Esophagus muscularis mucosa (tissue), 4 donors: ENCODE measurements around the gene FAM184B. TPM values are rescaled to one million over a fixed set of nuclear protein-coding genes. Genes with fewer than 3 reads are reported as not detected.

Experiments
- DNase-seq: peaks from one replicate; pipeline ENCODE4 v3.0.0-alpha.2; 2017; ENCODE audit errors: extremely low spot score
- H3K27ac ChIP-seq, 4 donors: fragments of 200-600 bp; sonication (generic); replicated peaks in 1 of 4; 1 replicate in 3 of 4; 2 replicates in 1 of 4; pipeline ENCODE4 v1.5.1; 2016 to 2019; ENCODE audit warnings: mild to moderate bottlenecking in 1 of 4
- H3K27me3 ChIP-seq, 4 donors: fragments of 200-600 bp; sonication (generic); one replicate each; pipeline versions ENCODE4 v1.5.1 to v1.6.0; 2016 to 2019
- H3K36me3 ChIP-seq, 4 donors: fragments of 200-600 bp; sonication (generic); one replicate each; pipeline ENCODE4 v1.5.1; 2016 to 2019
- H3K4me1 ChIP-seq, 4 donors: fragments of 200-600 bp; sonication (generic); one replicate each; pipeline ENCODE4 v1.5.1; 2016 to 2019
- H3K4me3 ChIP-seq, 4 donors: fragments of 200-600 bp; sonication (generic); 1 replicate in 2 of 4; 2 replicates in 2 of 4; pipeline ENCODE4 v1.5.1; 2016 to 2019; ENCODE audit warnings: mild to moderate bottlenecking in 4 of 4, moderate library complexity in 1 of 4
- H3K9me3 ChIP-seq, 4 donors: fragments of 200-600 bp; sonication (generic); 1 replicate in 3 of 4; 2 replicates in 1 of 4; pipeline ENCODE4 v1.5.1; 2016 to 2019
- CTCF ChIP-seq, 3 experiments: fragments of 200-600 bp in 2 of 3; fragments of 450-650 bp in 1 of 3; sonication (generic) in 2 of 3; IDR thresholded peaks; one replicate each; pipeline ENCODE4 v1.5.1; 2017 to 2019; ENCODE audit warnings: antibody characterized with exemption in 3 of 3, mild to moderate bottlenecking in 2 of 3, moderate library complexity in 1 of 3
- EP300 ChIP-seq: sonication (generic); formaldehyde crosslinking; IDR thresholded peaks from one replicate; pipeline ENCODE4 v1.6.1; 2017; ENCODE audit warnings: antibody characterized with exemption
- POLR2A ChIP-seq: fragments of 450-650 bp; IDR thresholded peaks from one replicate; pipeline ENCODE4 v1.6.1; 2017; ENCODE audit warnings: antibody characterized with exemption, moderate library complexity, mild to moderate bottlenecking, low read depth
- POLR2AphosphoS5 ChIP-seq, 2 donors: sonication (generic); formaldehyde crosslinking; IDR thresholded peaks; one replicate each; pipeline ENCODE4 v1.6.1; 2017; ENCODE audit warnings: antibody characterized with exemption in 2 of 2
- WGBS: methylation state at CpG from one replicate; pipeline ENCODE4 v1.1.5; 2018; 5-methylcytosine and 5-hydroxymethylcytosine counted together
- intact Hi-C: fragments of 100-400 bp; cut with DNase I; formaldehyde crosslinking; loops from one replicate; pipeline ENCODE4 v1.15.1; 2023
- total RNA-seq, 4 donors: library from RNA; depleted of rRNA; stranded (reverse); fragments of >200 nt; gene quantifications; one replicate each; pipeline versions ENCODE4 v1.1.0 to v1.2.1, GENCODE V29; 2016

Gene FAM184B
- total RNA-seq, 4 donors from 2014 or later, result not detected

GRCh38 chr4:17630228-17630627, 151.2 kb downstream of the FAM184B start:
- DNase-seq, result no peak
- TF ChIP-seq POLR2A (no peak), EP300 (no peak), POLR2AphosphoS5 (IDR thresholded peaks at IDR 0.05) (no peak), CTCF (IDR thresholded peaks at IDR 0.05) (no peak)
- WGBS, result 89% methylated on average over 4 of the region's 4 CpGs
- H3K27ac ChIP-seq, result no peak overlapping the region
- no peak overlapping the region for H3K4me3 ChIP-seq
- intact Hi-C loops, result no loop called here
- H3K36me3 ChIP-seq, result peaks cover 54 to 100% (median 97%) of the 10 kb centered on the region in 4 donors
- no peaks in the 10 kb centered on the region for H3K27me3 ChIP-seq
- H3K9me3 ChIP-seq, result no peaks in the 10 kb centered on the region
- no peaks in the 10 kb centered on the region for H3K4me1 ChIP-seq

GRCh38 chr4:17624821-17625220, 156.6 kb downstream of the FAM184B start:
- H3K9me3 ChIP-seq, result no peaks in the 10 kb centered on the region
- no peak overlapping the region for H3K27ac ChIP-seq
- TF ChIP-seq POLR2AphosphoS5 (IDR thresholded peaks at IDR 0.05) (no peak), POLR2A (no peak), EP300 (no peak), CTCF (IDR thresholded peaks at IDR 0.05) (no peak)
- WGBS, result 82% methylated on average over 2 of the region's 2 CpGs
- DNase-seq, result no peak
- no peaks in the 10 kb centered on the region for H3K27me3 ChIP-seq
- peaks cover 69 to 100% (median 97%) of the 10 kb centered on the region in 4 donors for H3K36me3 ChIP-seq
- no peak overlapping the region for H3K4me3 ChIP-seq
- peaks cover 0 to 5% (median under 1%) of the 10 kb centered on the region in 4 donors for H3K4me1 ChIP-seq
- intact Hi-C loops, result no loop called here

- Histone ChIP-seq H3K27ac (no peak overlapping the region), H3K27me3 (no peaks in the 10 kb centered on the region), H3K4me3 (no peak overlapping the region), H3K9me3 (no peaks in the 10 kb centered on the region), H3K4me1 (peaks cover 9 to 17% (median 12%) of the 10 kb centered on the region in 4 donors), H3K36me3 (peaks cover 69 to 98% (median 89%) of the 10 kb centered on the region in 4 donors)
- WGBS, result 82% methylated on average over 7 of the region's 7 CpGs
- no peak for TF ChIP-seq CTCF (IDR thresholded peaks at IDR 0.05)
- TF ChIP-seq EP300, result no peak
- no peak for TF ChIP-seq POLR2A
- no peak for TF ChIP-seq POLR2AphosphoS5 (IDR thresholded peaks at IDR 0.05)
- intact Hi-C loops, result no loop called here
- DNase-seq, result no peak
Observed at GRCh38 chr4:17623451-17624001, 157.9 kb downstream of the FAM184B start.

GRCh38 chr4:17619416-17620105, 161.9 kb downstream of the FAM184B start:
- 66% methylated on average over 7 of the region's 7 CpGs for WGBS
- no peaks in the 10 kb centered on the region for H3K9me3 ChIP-seq
- H3K36me3 ChIP-seq, result peaks cover 34 to 77% (median 55%) of the 10 kb centered on the region in 4 donors
- no peak overlapping the region for H3K4me3 ChIP-seq
- no peak for DNase-seq
- intact Hi-C loops, result loop anchor here (5.0 to 10.0 kb wide), 2 partner anchors 193 to 405 kb away; partner anchors contain the start of genes DCAF16, LCORL and NCAPG
- no peak overlapping the region for H3K27ac ChIP-seq
- no peaks in the 10 kb centered on the region for H3K27me3 ChIP-seq
- TF ChIP-seq POLR2A (no peak), CTCF (IDR thresholded peaks at IDR 0.05) (no peak), EP300 (no peak), POLR2AphosphoS5 (IDR thresholded peaks at IDR 0.05) (no peak)
- peaks cover 28 to 51% (median 44%) of the 10 kb centered on the region in 4 donors for H3K4me1 ChIP-seq
